GM12874 (cell line): Measurements from ENCODE around the gene HIPK3.

Source experiments
- TF ChIP-seq, protein P1 (sequence below): IDR thresholded peaks from 2 replicates; pipeline ENCODE4 v1.5.1; 2011; ENCODE audit warnings: low read depth, mild to moderate bottlenecking, control low read depth, low read length, moderate library complexity; ENCODE audit not compliant: insufficient read depth

The HIPK3 gene

DNA sequence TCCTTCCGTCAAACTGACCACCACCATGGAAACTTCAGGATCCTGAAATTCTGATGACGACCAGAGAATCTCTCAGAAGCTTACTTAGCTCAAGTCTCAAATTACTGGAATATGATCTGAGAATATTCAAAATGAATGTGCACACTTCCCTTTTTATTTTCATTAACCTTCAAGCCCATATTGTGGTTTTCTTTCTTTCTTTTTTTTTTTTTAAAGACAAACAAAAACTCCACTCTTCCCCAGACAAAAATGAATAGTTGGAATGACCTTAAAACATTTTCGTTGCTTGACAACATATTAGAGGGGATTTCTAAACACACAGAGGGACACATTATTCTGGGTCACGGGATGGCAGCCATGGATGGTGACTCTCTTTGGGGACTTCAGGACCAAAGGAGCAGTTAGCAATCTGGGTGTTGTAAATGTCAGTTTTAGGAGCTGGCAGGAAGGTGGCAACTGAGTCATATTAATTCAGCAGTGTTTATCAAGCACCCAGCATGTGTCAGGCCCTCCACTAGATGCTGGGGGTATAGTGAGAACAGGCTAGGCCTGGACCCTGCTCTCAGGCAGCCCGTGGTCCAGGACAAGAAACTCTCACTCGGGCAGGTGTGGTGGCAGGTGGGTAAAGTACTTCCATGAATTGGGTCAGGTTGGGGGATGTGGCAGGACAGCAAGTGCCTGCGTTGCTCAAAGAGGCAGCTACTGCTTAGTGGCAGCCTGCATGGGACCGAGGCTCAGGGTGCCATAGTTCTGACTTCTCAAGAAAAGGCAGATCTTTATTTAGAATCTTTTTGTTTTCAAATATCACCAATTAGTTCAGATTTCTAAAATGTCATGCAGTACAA is 126.1 kb downstream of the HIPK3 start:
- TF ChIP-seq, protein P1, sequence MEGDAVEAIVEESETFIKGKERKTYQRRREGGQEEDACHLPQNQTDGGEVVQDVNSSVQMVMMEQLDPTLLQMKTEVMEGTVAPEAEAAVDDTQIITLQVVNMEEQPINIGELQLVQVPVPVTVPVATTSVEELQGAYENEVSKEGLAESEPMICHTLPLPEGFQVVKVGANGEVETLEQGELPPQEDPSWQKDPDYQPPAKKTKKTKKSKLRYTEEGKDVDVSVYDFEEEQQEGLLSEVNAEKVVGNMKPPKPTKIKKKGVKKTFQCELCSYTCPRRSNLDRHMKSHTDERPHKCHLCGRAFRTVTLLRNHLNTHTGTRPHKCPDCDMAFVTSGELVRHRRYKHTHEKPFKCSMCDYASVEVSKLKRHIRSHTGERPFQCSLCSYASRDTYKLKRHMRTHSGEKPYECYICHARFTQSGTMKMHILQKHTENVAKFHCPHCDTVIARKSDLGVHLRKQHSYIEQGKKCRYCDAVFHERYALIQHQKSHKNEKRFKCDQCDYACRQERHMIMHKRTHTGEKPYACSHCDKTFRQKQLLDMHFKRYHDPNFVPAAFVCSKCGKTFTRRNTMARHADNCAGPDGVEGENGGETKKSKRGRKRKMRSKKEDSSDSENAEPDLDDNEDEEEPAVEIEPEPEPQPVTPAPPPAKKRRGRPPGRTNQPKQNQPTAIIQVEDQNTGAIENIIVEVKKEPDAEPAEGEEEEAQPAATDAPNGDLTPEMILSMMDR = no peak

DNA sequence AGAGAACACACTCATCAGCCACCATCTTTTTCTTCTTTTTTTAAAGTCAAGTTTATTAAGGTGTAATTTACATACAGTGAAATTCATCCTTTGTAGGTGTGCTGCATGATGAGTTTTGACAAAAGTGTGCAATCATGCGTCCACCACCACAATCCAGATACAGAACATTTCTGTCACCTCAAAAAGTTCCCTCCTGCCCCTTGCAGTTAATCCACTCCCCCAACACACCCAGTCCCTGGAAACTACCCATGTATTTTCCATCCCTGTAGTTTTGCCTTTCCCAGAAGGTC is 126.7 kb downstream of the HIPK3 start:
- TF ChIP-seq, protein P1 = no peak

DNA sequence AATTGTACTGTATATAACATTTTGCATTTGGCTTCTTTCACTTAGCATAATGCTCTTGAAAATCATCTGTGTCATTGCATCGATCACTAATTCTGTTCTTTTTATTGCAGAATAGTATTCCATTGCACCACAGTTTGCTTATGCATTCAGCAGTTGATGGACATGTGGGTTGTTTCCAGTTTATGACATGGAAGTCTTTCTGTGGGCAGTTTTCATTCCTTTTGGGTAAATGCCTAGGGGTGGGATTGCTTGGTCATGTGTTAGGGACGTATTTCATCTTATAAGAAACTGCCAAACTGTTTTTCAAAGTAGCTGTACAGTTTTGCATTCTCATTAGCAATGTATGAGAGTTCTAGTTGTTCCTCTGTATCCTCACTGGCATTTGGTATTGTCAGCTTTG is 127.0 kb downstream of the HIPK3 start:
- TF ChIP-seq, protein P1 = no peak

DNA sequence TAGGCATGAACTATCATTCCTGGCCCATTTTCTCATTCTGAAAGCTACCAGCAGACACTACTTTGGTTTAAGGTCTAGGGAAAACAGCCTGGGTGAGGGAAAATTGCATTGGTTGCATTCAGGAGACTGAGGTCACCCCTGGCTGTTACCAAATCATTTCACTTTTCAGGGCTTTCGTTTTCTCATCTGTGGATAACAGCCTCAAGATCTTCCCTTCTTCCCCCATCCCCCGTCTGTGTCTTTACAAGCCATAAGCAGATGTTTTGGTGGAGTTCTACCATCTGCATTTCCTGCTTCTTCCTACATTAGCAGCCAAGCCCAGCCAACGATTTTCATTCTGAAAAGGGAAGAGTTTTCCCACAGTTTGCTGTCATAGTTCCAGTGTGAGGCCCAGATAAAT is 130.4 kb downstream of the HIPK3 start:
- TF ChIP-seq, protein P1 = no peak

DNA sequence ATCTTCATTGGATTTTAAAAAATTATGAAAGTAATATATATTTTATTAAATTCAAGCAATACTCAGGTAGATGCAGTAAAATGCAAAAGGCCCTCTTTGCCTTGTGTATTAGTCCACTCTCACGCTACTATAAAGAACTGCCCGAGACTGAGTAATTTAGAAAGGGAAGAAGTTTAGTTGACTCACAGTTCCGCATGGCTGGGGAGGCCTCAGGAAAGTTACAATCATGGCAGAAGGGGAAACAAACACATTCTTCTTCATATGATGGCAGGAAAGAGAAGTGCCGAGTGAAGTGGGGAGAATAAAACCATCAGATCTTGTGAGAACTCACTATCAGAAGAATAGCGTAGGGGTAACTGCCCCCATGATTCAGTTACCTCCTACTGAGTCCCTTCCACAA is 130.8 kb downstream of the HIPK3 start:
- TF ChIP-seq, protein P1 = no peak

DNA sequence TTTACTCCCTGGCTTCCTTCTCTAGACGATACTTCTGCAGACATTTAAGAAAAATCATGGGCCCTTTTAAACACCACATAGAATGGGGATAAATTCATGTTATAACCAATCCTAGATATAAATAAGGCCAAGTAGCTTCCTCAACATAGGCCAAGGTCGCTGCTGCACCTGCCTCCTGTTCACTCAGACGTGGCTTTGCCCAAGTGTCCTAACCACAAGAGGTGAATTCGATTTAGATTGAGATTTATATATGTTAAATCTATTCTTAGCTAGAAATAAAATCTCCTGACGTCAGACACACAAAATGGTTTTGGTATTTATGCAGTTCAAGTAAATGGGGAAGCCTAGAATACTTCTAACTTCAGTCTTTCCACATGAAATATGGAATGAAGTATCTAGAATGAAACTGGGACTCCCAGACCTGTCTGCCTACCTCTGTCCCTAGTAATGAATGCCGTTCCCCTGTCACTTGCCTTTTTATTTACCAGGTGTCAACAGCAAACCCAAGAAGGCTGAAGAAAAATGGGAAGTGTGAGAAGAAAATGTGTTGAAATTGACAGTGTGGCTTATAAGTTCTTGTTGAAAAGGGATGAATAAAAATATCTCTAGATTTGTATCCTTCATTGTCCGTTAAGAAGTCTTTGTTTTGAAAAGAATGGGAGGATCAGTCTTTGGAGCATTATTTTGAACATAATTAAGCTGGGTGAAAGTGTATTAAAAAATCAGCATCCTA is 131.8 kb downstream of the HIPK3 start:
- TF ChIP-seq, protein P1 = no peak

DNA sequence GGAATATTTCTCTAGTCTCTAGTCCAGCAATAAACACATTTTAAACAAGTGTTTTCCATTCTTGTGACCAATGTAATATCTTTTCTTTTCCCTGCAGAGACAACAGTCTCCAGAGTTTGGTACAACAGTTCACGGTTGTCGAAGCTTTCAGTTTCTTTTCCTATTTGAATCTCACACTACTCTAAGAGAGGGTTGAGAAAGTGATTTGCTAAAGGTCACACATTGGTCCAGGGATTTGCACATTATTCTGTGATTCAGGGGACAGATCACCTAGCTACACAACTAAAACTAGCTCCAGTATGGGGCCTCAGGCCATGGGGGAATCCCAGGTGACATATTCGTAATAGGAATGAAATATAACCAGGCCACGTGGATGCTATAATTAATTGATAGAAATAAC is 132.5 kb downstream of the HIPK3 start:
- TF ChIP-seq, protein P1 = no peak
